Measurements from ENCODE around the gene PRM2.

The PRM2 gene

DNA sequence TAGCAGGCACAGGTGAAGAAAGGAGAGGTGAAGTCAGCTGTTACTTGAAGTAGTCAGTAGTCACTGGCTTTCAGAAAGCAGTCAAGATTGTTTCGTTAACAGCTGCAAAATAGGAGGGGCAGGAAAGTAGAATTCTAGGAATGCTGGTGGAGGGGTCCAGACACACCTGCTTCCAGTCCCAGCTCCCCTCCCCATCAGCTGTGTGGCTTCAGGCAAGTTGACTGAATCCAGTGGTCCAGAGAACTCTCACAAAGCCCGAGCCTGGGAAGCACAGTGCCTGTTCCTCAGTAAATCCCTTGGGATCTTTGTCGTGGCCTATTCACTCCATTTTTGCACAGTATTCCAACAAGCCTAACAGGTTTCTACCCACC is 15.7 kb downstream of the PRM2 start:
- no peak for DNase-seq (ENCODE audit: low read depth)

DNA sequence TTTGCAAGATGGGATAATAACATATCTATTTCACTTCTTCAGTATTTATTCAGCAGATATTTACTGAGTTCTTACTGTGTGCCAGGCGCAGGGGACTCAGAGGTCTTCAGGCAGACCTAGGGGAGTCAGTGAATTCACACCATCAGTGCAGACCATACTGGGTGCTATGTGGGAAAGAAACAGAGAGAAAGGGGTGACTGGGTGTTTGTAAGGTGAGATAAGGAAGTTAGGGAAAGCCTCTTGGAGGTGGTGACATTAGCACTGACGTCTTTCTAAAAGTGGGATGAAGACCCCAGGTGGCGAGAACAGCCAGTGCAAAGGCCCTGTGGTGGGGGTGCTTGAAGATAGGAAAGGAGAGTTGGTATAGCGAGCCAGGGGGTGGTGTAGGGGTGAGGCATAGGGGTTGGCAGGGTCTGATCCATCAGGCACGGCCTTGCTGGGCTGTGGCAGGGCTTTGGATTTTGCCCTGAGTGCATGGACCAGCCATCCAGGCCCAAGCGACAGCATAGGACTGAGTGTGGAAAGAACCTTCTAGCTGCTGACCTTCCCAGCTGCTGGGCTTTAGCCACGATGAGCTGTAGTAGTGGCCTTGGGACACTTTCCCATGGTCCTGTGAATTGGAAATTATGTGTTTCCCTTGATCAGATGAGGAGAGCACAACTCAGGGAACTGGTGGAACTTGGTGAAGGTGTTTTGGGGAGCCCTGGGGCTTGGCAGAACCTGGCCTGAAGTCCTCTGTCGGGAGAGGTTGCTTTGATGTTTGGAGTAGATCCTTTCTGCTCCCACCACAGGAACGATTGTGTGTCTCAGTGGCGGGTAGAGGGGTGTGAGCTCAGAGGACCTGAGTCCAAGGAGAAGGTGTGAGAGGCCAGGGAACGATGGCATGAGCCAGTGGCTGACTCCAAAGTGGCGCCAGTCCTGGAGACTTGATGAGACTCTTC is 16.4 kb downstream of the PRM2 start:
- no peak for DNase-seq (ENCODE audit: low read depth)

DNA sequence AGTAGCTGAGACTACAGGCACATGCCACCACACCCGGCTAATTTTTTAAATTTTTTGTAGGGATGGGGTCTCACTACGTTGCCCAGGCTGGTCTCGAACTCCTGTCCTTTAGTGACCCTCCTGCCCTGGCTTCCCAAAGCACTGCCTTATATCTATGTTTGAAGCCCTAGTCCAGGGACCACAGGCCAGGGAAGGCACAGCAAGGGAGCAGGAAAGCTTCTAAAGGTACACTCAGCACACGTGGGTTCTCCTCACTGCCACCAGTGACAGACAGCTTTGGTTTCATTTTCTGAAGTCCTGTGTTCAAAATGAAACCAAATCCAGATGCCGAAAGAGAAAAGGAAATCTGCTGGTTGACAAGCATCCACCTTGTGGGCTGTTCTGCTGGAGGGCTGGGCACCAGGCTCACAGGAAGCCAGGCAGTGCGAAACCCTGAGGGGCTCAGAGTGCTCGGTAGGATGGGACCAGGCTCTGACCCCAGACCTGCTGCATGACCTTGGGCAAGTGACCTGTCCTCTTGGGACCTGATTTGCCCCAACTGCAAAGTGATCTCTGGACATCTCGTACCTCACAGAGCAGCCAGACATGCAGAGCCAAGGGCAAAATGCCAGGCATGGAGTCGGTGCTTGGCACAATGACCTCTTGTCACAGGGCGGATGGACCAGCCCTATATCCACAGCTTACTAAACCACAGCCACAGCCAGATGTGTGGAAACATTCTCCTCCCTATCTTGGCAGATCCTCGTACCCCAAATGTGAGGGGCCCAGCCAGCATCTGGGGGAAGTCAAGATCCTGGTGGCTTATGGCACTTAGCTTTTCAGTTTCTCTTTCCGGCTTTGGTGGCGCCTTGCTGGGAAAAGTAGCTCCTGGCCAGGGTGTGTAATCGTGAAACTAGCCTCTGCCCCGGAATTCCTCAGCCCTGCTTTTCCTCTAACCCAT is 17.5 kb downstream of the PRM2 start:
- DNase-seq (ENCODE audit: low read depth) = no peak

DNA sequence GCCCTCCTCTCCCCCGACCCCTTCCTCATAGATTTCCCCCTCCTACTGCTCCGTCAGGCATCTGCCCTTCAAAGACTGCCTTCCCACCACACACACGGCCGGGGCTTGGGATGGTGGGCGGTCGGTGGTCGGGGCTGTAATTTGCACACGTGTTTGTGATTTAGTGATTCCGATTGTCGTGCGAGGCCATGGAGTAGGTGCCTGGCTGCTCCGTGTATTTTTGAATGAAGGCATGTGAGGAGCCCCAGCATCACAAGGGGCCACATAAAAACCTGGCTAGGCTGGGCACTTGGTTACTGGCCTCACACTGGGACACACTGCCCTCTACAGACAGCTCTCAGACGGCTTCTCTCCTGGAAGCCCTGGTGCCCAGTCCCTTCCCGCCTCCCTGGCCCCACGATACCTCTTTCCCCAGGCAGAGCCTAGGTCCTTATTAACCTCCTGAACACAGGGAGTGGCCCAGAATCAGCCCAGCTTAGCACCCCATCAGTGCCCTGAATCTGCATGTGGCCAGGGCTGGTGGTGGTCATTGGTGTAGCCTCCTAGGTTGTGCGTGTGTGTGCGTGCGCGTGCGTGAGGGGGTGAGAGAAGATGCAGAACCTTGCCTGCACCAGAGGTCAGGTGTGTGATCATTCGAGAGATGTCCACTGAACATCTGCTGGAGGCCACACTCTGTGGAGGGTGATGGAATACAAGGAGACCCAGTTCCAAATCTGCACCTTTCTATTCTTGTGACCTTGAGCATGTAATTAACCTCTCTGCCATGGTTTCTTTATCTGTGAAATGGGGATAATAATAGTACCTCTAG is 18.9 kb downstream of the PRM2 start:
- DNase-seq (ENCODE audit: low read depth) = peak; percentile 35

DNA sequence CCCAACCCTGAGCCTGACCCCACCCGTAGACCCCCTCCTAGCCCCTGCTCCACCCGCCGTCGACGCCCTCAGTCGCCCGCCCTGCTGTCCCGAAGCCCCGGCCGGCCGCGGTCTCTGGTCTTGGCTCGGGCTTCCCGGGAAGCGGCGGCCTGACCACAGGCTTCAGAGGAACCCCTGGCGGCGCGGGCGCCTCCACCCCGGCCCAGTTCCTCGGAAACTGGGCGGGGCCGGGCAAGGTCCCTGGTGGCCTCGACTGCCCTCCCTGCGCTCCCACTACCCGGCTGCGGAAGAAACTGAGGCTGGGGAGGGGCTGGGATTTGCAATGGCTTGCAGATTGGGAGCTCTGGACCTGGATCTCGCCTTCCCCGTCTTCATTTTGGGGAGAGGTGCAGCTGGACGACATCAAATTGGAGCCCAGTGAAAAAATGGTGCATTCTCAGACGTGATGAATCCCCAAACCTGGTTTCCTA is 19.6 kb downstream of the PRM2 start:
- DNase-seq (ENCODE audit: low read depth) = no peak

DNA sequence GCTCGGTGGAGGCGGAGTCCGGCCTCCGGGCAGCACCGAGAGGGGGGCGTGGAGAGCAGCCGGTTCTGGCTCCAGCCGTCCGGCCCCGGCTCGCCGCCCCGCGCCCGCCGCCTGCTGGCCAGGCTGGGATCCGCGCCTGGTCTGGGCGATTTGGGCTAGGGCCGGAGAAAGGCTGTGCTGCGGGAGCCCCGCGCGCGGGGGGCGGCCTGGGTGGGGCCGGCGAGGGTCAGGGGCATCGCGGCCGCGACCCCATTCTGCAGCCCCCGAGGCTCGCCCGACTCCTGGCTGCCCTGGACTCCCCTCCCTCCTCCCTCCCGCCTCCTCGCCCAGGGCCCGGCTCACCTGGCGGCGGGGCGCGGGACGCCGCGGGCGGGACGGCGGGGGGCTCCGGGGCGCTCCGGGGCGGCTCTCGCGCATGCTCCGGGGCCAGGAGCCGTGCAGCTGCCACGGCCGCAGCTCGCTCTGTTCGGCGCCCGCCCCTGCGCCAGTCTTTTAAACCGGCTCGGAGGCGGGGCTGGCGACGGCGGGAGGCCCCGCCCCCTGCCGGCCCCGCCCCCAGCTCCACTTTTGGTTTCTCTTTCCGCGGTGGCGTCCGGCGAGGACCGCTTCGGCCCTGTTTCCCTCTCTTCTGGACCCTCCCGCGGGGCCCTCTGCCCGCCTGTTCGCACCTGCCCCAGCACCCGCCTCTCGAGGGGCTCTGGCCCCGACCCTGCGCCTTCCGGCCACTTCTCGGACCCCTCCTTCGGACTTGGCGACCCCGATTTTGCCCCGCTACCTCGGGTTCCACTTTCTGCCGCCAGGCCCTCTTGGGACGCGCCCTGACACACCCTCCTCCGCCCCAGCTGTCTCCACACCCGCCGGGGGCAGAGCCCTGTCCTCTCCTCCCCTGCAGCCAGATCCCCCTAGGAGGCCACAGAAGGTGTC is 20.3 kb downstream of the PRM2 start, which contains the start of gene SOCS1:
Gene SOCS1 (minus strand): TSS at position 468 of the 924 bp plus-strand sequence. CDS start 726 bp downstream, outside the sequence.
- DNase-seq (ENCODE audit: low read depth) = peak; percentile 85

DNA sequence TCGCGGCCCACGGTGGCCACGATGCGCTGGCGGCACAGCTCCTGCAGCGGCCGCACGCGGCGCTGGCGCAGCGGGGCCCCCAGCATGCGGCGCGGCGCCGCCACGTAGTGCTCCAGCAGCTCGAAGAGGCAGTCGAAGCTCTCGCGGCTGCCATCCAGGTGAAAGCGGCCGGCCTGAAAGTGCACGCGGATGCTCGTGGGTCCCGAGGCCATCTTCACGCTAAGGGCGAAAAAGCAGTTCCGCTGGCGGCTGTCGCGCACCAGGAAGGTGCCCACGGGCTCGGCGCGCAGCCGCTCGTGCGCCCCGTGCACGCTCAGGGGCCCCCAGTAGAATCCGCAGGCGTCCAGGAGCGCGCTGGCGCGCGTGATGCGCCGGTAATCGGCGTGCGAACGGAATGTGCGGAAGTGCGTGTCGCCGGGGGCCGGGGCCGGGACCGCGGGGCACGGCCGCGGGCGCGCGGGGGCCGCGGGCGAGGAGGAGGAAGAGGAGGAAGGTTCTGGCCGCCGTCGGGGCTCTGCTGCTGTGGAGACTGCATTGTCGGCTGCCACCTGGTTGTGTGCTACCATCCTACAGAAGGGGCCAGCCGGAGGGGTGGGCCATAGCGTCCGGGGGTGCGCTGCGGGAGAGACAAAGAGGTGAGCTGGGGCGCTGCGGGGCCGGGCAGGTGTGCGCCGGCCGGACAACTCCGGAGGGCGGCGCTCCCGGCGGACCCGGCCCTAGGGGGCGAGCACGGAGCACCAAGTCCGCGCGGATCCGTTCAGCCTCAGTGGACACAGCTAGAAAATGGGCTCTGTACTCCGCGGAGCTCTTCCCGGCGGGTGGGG is 21.2 kb downstream of the PRM2 start:
- peak; percentile 44 for DNase-seq (ENCODE audit: low read depth)

DNA sequence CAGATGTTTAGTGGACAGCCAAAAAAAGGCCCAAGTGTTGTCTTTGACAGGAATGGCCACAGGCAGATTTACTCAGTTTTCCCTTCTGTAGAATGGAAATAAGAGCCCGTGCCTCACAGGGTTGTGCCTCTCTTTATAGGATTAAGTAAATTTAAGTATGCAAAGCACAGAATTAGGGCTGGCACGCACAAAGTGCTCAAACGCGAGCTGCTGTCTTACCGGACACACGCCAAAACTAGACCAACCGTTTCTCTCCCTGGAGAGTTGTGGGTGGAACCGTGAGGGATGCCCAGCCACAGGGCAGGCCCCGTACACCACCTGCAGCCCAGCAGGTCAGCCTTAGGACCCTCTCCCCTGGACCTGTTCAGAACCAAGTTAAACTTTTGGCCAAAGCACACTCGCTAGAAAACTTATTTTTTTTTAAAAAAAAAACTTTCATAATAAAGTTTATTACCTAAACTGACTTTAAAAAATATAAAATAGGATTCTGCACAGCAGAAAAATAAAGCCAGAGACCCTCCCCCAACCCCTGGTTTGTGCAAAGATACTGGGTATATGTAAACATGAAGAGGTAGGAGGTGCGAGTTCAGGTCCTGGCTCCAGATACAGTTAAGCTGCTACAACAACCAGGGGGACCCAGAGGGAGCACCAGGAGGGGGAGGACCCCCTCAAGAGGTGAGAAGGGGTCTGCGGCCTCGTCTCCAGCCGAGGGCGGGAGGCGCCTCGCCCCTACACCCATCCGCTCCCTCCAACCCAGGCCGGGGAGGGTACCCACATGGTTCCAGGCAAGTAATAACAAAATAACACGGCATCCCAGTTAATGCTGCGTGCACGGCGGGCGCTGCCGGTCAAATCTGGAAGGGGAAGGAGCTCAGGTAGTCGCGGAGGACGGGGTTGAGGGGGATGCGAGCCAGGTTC is 22.0 kb downstream of the PRM2 start:
- DNase-seq (ENCODE audit: low read depth) = no peak

DNA sequence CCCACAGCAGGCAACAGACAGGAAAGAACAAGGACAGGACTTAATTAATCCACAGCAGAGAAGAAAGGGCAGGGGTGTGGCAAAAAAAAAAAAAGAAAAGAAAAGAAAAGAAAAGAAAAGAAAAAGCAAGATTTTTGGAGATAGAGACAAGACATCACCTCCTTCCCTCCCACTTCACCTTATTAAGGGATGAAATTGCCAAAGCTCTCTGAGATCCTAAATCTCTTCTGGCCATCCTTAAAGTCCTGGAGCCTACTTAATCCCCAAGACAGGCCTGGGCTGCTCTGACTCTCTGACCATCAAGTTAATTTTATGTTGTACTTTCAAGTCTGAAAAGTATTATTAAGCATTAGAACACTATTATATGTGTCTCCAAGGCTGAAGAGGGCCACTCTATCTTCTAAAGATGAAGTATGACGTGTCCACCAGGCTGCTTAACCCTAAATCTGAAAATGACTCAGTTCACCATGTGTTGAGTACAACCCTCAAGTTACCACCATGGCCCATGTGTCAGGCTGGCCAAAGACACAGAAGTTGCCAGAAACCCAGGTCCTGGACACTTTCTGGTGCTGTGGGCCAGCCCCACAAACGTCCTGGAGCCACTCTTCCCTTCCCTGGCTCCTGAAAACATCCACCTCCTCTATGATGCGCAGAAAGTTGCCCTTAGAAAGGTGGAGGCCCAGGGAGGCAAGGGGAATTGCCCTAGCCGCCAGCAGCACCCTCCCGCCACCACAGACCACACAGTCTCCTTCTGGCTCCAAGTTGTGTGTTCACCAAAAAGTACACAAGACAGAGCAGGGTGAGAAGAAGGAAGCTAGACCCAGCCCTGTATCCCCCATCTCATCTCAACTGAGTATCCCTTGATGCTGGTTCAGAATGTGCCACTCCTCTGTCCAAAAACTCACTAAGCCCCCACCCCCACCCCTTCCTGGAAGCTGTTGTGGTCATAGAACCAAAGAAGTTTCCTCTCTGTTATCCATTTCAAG is 23.0 kb downstream of the PRM2 start:
- no peak for DNase-seq (ENCODE audit: low read depth)

DNA sequence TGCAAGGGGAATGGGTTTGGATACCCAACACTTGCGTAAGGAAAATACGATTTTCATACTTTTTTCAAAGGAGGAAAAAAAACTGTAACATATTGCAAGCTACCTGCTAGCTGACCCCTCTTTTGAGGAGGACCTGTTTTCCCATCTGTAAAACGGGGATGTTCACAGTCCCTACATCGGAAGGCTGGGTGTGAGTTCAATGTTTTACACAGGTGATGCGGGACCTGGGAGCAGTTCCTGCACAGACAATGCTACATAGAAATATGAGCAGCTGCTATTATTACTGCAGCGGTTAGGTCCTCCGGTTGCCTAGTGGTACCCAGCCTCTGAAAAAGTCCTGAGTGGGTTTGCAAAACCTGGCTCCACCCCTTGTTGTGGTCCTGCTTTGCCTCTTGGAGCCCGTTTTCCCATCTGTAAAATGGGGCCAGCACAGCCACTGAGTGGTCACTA is 23.8 kb downstream of the PRM2 start:
- DNase-seq (ENCODE audit: low read depth) = no peak

DNA sequence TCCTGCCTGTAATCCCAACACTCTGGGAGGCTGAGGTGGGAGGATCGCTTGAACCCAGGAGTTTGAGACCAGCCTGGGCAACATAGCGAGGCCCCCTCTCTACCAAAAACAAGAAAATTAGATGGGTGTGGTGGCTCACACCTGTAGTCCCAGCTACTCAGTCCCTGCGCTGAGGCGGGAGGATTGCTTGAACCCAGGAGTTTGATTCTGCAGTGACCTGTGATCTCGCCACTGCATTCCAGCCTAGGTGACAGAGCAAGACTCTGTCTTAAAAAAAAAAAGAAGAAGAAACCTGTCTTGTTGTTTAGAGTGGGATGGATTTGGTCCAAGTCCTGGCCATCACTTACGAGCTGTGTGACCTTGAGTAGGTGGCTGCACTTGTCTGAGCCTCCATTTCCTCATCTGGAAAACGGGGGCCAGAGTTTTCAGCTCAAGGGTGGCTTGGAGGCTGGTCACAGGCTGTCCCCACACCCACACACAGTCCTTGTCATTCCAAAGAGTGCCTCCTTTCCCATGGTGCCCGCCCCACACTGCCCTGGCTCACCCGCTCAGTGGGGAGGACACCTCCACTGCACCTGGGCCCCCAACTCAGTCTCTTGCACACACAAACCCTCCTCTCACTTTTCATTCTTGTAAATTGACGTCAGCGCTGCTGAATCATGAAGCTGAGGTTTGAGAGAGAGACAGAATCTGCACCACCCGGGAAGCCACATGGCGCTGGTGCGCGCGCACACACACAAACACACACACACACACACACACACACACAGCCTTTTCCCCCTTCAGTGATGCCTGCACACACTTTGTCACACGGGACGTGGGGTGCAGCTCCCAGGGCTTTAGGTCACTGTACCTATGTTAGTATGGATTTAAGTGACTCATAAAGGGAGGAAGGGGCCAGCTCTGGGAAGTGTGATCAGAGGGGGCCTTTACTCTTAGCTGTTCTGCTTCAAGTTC is 24.5 kb downstream of the PRM2 start:
- peak; percentile 75 for DNase-seq (ENCODE audit: low read depth)

DNA sequence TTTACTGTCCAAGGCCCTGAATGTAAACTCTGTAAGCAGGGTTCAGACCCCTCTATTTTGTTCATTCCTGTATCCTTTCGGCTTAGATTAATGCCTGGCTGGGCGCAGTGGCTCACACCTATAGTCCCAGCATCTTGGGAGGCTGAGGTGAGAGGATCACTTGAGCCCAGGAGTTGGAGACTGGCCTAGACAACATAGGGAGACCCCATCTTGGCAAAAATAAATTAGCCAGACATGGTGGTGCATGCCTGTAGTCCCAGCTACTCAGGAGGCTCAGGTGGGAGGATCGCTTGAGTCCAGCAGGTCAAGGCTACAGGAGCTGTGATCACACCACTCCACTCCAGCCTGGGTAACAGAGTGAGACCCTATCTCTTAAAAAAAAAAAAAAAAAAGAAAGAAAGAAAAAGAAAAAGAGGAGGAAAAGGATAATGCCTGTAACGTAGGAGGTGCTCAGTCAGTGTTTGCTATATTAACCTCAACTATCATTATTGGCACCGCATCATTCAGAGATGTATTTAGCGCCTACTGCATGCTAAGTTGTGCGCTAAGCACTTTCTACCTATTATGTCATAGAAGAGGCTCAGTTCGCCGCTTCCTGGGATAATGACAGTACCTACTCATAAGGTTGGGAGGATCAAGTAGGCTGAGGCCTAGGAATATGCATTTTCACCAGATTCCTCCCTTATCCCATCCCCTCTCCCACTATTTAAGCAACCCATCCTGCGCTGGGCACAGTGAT is 25.3 kb downstream of the PRM2 start:
- DNase-seq (ENCODE audit: low read depth) = no peak

DNA sequence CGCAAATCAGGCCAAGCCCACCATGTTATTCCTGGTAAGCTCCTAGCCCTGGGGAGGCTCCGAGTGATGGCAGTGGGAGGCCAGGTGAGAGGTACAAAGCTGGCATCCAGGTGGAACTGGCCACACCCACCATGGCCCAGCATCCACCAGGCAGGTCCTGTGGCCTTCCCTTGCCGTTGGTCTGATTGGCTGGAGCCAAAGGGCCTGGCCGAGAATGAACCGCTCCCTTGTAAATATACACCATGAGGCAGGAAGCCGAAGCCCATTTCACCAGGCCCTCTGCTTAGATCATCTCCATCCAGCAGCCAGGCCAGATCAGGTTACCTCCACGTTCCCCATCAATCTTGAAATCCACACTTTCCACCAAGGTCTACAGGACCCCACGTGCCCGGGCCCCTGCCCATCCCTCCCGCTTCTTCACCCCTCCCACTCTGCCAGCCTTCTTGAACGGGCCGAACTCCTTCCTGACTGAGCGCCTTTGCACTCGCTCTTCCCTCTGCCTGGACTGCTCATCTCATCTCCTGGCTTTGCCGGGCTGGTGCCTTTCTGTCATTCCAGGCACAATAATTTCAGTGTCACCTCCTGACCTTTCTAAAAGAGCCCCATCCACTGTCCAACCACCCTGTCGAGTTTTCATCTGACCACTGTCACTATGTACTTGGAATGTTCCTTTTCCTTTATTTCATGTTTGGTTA is 26.0 kb downstream of the PRM2 start:
- DNase-seq (ENCODE audit: low read depth) = no peak

DNA sequence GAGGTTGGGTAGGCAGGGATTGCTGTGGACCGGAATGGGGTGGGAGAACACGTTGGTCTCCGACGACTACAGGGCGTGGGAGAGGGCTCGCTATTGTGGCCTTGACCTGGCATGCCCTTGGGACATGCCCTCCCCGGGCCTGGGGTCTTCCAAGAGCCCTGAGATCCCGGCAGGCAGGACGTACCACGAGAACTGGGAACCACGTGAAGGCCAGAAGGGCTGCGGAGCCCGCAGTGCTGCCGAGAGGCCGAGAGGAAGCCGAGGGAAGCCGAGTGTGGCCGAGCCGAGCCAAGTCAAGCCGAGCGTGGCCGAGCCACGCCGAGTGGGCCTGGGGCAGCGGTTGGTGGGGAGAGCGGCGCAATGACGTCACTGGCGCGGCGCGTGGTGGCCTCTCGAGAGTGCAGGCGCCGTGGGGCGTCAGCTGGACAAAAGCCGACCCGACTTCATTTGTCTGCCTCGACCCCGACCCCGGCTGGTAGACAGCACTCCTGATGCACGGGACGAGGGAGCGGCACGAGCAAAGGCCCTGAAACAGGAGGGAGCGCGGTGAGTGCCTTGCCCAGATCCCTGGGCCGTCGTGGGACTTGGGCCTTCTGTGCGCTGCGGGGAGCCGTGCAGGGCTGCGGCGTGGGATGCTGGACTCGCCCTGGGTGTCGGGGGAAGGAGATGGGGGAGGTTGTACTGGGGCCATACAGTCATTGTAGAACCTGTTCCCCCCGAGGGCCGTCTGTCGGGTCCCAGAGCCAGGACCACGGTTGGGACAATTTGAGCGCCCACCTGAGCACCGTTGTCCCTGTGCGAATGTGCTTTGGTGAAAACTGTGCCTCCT is 26.8 kb downstream of the PRM2 start:
- no peak for DNase-seq (ENCODE audit: low read depth)
